Measurements from ENCODE around the gene SHB.

Gene SHB

DNA sequence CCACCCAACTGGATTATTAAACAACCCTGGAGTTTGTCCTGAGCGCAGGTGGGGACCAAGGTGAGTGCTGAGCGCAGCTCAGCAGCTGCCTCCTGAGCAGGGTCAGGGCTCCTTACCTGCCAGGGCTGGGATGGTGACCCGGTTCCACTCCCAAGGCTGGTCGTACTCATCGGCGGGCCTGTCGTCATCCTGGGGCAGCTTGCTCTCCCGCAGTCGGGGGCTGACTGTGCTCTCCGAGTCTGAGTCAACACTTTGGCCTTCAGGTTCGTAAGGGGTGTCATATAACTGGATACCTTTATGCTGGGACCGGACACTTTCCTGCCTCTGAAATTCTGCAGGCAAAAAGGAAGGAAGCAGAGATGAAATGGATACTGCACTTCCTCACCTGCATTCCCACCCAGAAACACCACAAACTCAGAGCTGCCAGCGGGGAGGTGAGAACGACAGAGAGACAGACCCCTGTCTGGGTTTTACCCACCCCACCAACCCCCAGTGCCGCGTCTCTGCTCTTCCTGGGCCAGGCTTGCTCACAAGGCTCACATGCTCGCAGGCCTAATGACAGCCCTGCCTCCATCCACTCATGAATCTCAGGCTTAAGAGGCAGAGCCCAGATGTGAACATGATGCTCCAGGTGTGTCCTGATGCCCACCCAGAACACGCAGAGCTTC lies 94.4 kb downstream of the SHB start:
- Histone ChIP-seq H3K9ac (ENCODE audit: low read depth, low read length, poor library complexity) (no peak overlapping the region), H2BK120ac (ENCODE audit: low read depth, low read length) (no peak overlapping the region), H2AK5ac (ENCODE audit: low read depth, low read length) (peak overlapping the region; percentile 23), H2BK5ac (ENCODE audit: low read length) (no peak overlapping the region), H3K9me3 (replicated peaks in 1 of 2; ENCODE audit: control insufficient read depth in 2 of 2, insufficient read depth in 1 of 2, low read depth in 1 of 2, low read length in 2 of 2) (no peaks in the 10 kb centered on the region), H2AFZ (ENCODE audit: low read length) (no peak overlapping the region), H2BK15ac (ENCODE audit: low read length) (peak overlapping the region; percentile 18), H3K18ac (ENCODE audit: low read length) (peak overlapping the region; percentile 36), H3K14ac (ENCODE audit: low read length) (no peak overlapping the region), H4K91ac (ENCODE audit: low read depth, low read length, poor library complexity) (no peak overlapping the region), H3K4me1 (ENCODE audit: control insufficient read depth in 2 of 2, insufficient read depth in 1 of 2, low read depth in 1 of 2, low read length in 2 of 2) (peaks cover 0 to 1% of the 10 kb centered on the region in 2 donors), H3K4me2 (ENCODE audit: insufficient read depth, low read length, poor library complexity, severe bottlenecking) (no peak overlapping the region), H3K4me3 (ENCODE audit: low read length in 2 of 2) (no peak overlapping the region), H3K27ac (replicated peaks; ENCODE audit: low read length) (no peak overlapping the region), H2BK12ac (ENCODE audit: low read length) (no peak overlapping the region), H3K79me1 (ENCODE audit: low read depth, low read length) (no peaks in the 10 kb centered on the region), H3K4ac (ENCODE audit: low read length) (no peak overlapping the region), H3K23ac (ENCODE audit: low read depth, low read length, poor library complexity) (no peak overlapping the region), H3K36me3 (replicated peaks in 1 of 2; ENCODE audit: control insufficient read depth in 2 of 2, insufficient read depth in 2 of 2, low read length in 2 of 2) (no peaks in the 10 kb centered on the region), H3K27me3 (ENCODE audit: control insufficient read depth in 3 of 3, insufficient read depth in 3 of 3, low read depth in 1 of 3, low read length in 3 of 3) (no peaks in the 10 kb centered on the region), H4K8ac (ENCODE audit: low read depth, low read length) (no peak overlapping the region)
- no peak for DNase-seq (ENCODE audit: low spot score)
- WGBS, 2 donors (ENCODE audit: extremely low coverage in 2 of 2, insufficient read length in 2 of 2, insufficient replicate concordance in 1 of 2) = no CpG with 5 or more reads among the region's 18 CpGs

DNA sequence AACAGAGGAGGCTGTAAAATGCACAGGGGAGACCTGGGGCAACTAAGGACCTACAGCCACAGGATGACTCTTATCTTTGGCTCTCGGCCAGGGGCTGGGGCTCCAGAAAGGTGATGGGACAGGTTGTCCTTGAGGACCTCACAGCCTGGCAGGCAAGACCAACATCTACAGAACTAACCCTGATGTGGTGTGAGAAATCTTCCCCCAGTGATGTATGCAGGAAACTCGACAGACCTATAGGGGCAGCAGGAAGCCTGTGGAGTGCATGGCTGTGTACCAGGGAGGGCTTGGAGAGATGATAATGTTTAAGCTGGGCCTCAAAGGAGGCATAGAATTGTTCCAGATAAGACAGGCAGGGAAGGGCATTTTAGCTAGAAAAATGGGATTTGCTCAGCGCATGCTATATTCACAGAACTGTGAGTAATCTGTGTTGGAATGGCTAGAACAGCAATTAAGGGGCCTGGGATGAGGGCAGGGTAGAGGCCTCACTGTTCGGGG lies 96.6 kb downstream of the SHB start:
- no peak overlapping the region for H2BK120ac ChIP-seq (ENCODE audit: low read depth, low read length)
- no peak overlapping the region for H3K9ac ChIP-seq (ENCODE audit: low read depth, low read length, poor library complexity)
- H3K4ac ChIP-seq (ENCODE audit: low read length) = no peak overlapping the region
- no peak overlapping the region for H2BK15ac ChIP-seq (ENCODE audit: low read length)
- H3K14ac ChIP-seq (ENCODE audit: low read length) = no peak overlapping the region
- H3K27me3 ChIP-seq (ENCODE audit: control insufficient read depth in 3 of 3, insufficient read depth in 3 of 3, low read depth in 1 of 3, low read length in 3 of 3) = no peaks in the 10 kb centered on the region
- H4K8ac ChIP-seq (ENCODE audit: low read depth, low read length) = no peak overlapping the region
- no peak overlapping the region for H3K27ac ChIP-seq (replicated peaks; ENCODE audit: low read length)
- H2BK5ac ChIP-seq (ENCODE audit: low read length) = no peak overlapping the region
- no peak for DNase-seq (ENCODE audit: low spot score)
- H2AK5ac ChIP-seq (ENCODE audit: low read depth, low read length) = no peak overlapping the region
- no peaks in the 10 kb centered on the region for H3K36me3 ChIP-seq (replicated peaks in 1 of 2; ENCODE audit: control insufficient read depth in 2 of 2, insufficient read depth in 2 of 2, low read length in 2 of 2)
- no peaks in the 10 kb centered on the region for H3K9me3 ChIP-seq (replicated peaks in 1 of 2; ENCODE audit: control insufficient read depth in 2 of 2, insufficient read depth in 1 of 2, low read depth in 1 of 2, low read length in 2 of 2)
- no peak overlapping the region for H3K23ac ChIP-seq (ENCODE audit: low read depth, low read length, poor library complexity)
- H3K18ac ChIP-seq (ENCODE audit: low read length) = no peak overlapping the region
- no peaks in the 10 kb centered on the region for H3K79me1 ChIP-seq (ENCODE audit: low read depth, low read length)
- no peak overlapping the region for H2AFZ ChIP-seq (ENCODE audit: low read length)
- H2BK12ac ChIP-seq (ENCODE audit: low read length) = no peak overlapping the region
- H3K4me3 ChIP-seq (ENCODE audit: low read length in 2 of 2) = no peak overlapping the region
- WGBS, 2 donors (ENCODE audit: extremely low coverage in 2 of 2, insufficient read length in 2 of 2, insufficient replicate concordance in 1 of 2) = no CpG with 5 or more reads among the region's 4 CpGs
- peaks cover 0 to 1% of the 10 kb centered on the region in 2 donors for H3K4me1 ChIP-seq (ENCODE audit: control insufficient read depth in 2 of 2, insufficient read depth in 1 of 2, low read depth in 1 of 2, low read length in 2 of 2)
- no peak overlapping the region for H3K4me2 ChIP-seq (ENCODE audit: insufficient read depth, low read length, poor library complexity, severe bottlenecking)
- H4K91ac ChIP-seq (ENCODE audit: low read depth, low read length, poor library complexity) = no peak overlapping the region

DNA sequence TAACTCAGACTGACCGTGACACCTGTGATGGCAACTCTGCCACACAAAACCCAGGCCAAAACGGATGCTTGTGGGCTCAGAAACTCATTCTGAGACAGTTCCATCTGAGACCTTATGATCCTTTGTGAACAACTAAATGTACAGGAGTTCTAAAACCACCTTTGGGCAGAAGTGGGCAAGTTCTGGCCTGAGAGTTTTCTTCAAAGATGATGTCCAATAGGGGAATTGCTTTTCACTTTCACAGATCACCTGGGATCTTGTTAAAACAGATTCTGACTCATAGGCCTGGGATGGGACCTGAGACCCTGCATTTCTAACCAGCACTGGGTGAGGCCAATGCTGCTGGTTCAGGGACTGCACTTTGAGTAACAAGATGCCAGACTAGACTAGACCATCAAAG lies 97.3 kb downstream of the SHB start:
- no CpG with 5 or more reads among the region's 2 CpGs for WGBS, 2 donors (ENCODE audit: extremely low coverage in 2 of 2, insufficient read length in 2 of 2, insufficient replicate concordance in 1 of 2)
- no peak overlapping the region for H3K18ac ChIP-seq (ENCODE audit: low read length)
- H3K23ac ChIP-seq (ENCODE audit: low read depth, low read length, poor library complexity) = no peak overlapping the region
- H3K9ac ChIP-seq (ENCODE audit: low read depth, low read length, poor library complexity) = no peak overlapping the region
- H2AK5ac ChIP-seq (ENCODE audit: low read depth, low read length) = no peak overlapping the region
- H2BK5ac ChIP-seq (ENCODE audit: low read length) = no peak overlapping the region
- H2BK12ac ChIP-seq (ENCODE audit: low read length) = no peak overlapping the region
- no peaks in the 10 kb centered on the region for H3K36me3 ChIP-seq (replicated peaks in 1 of 2; ENCODE audit: control insufficient read depth in 2 of 2, insufficient read depth in 2 of 2, low read length in 2 of 2)
- H3K4me3 ChIP-seq (ENCODE audit: low read length in 2 of 2) = no peak overlapping the region
- no peaks in the 10 kb centered on the region for H3K79me1 ChIP-seq (ENCODE audit: low read depth, low read length)
- no peak overlapping the region for H2AFZ ChIP-seq (ENCODE audit: low read length)
- no peak overlapping the region for H3K27ac ChIP-seq (replicated peaks; ENCODE audit: low read length)
- no peak overlapping the region for H2BK120ac ChIP-seq (ENCODE audit: low read depth, low read length)
- no peak overlapping the region for H3K4me2 ChIP-seq (ENCODE audit: insufficient read depth, low read length, poor library complexity, severe bottlenecking)
- H2BK15ac ChIP-seq (ENCODE audit: low read length) = no peak overlapping the region
- peaks cover 0 to 1% of the 10 kb centered on the region in 2 donors for H3K9me3 ChIP-seq (replicated peaks in 1 of 2; ENCODE audit: control insufficient read depth in 2 of 2, insufficient read depth in 1 of 2, low read depth in 1 of 2, low read length in 2 of 2)
- H4K8ac ChIP-seq (ENCODE audit: low read depth, low read length) = no peak overlapping the region
- H3K4me1 ChIP-seq (ENCODE audit: control insufficient read depth in 2 of 2, insufficient read depth in 1 of 2, low read depth in 1 of 2, low read length in 2 of 2) = peaks cover 0 to 1% of the 10 kb centered on the region in 2 donors
- no peak overlapping the region for H3K4ac ChIP-seq (ENCODE audit: low read length)
- no peak for DNase-seq (ENCODE audit: low spot score)
- no peak overlapping the region for H4K91ac ChIP-seq (ENCODE audit: low read depth, low read length, poor library complexity)
- no peak overlapping the region for H3K14ac ChIP-seq (ENCODE audit: low read length)
- no peaks in the 10 kb centered on the region for H3K27me3 ChIP-seq (ENCODE audit: control insufficient read depth in 3 of 3, insufficient read depth in 3 of 3, low read depth in 1 of 3, low read length in 3 of 3)

DNA sequence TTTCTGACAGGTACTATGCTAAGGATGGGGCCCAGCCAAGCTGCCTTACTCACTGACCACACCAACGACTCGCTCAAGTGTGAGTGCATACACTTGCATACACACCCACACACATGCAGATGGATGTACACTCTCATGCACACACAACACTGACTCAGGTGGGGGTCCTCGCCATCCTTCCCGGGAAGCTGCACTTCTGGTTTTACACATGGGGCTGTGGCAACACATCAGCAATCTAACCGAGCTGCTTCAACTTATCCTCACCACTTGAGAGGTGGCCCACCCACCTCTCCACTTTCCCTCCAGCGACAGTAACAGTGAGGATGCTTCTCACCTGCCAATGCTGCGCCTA lies 97.9 kb downstream of the SHB start:
- Histone ChIP-seq H3K23ac (ENCODE audit: low read depth, low read length, poor library complexity) (no peak overlapping the region), H3K27ac (replicated peaks; ENCODE audit: low read length) (no peak overlapping the region), H2AFZ (ENCODE audit: low read length) (no peak overlapping the region), H4K91ac (ENCODE audit: low read depth, low read length, poor library complexity) (no peak overlapping the region), H2BK120ac (ENCODE audit: low read depth, low read length) (no peak overlapping the region), H4K8ac (ENCODE audit: low read depth, low read length) (no peak overlapping the region), H3K36me3 (replicated peaks in 1 of 2; ENCODE audit: control insufficient read depth in 2 of 2, insufficient read depth in 2 of 2, low read length in 2 of 2) (no peaks in the 10 kb centered on the region), H3K79me1 (ENCODE audit: low read depth, low read length) (no peaks in the 10 kb centered on the region), H3K4me3 (ENCODE audit: low read length in 2 of 2) (no peak overlapping the region), H3K9ac (ENCODE audit: low read depth, low read length, poor library complexity) (no peak overlapping the region), H3K4me1 (ENCODE audit: control insufficient read depth in 2 of 2, insufficient read depth in 1 of 2, low read depth in 1 of 2, low read length in 2 of 2) (peaks cover 0 to 1% of the 10 kb centered on the region in 2 donors), H2BK12ac (ENCODE audit: low read length) (no peak overlapping the region), H2BK15ac (ENCODE audit: low read length) (no peak overlapping the region), H3K27me3 (ENCODE audit: control insufficient read depth in 3 of 3, insufficient read depth in 3 of 3, low read depth in 1 of 3, low read length in 3 of 3) (no peaks in the 10 kb centered on the region), H3K9me3 (replicated peaks in 1 of 2; ENCODE audit: control insufficient read depth in 2 of 2, insufficient read depth in 1 of 2, low read depth in 1 of 2, low read length in 2 of 2) (peaks cover 0 to 1% of the 10 kb centered on the region in 2 donors), H2AK5ac (ENCODE audit: low read depth, low read length) (no peak overlapping the region), H2BK5ac (ENCODE audit: low read length) (no peak overlapping the region), H3K4me2 (ENCODE audit: insufficient read depth, low read length, poor library complexity, severe bottlenecking) (no peak overlapping the region), H3K4ac (ENCODE audit: low read length) (no peak overlapping the region), H3K18ac (ENCODE audit: low read length) (no peak overlapping the region), H3K14ac (ENCODE audit: low read length) (no peak overlapping the region)
- no peak for DNase-seq (ENCODE audit: low spot score)
- WGBS, 2 donors (ENCODE audit: extremely low coverage in 2 of 2, insufficient read length in 2 of 2, insufficient replicate concordance in 1 of 2) = no CpG with 5 or more reads among the region's 7 CpGs
